ENCODE data around the gene SLC25A1.

Gene SLC25A1

GRCh38 chr22:19208287-19208847 is 29.8 kb upstream of the SLC25A1 start:
- no peak for TF ChIP-seq TOX (CRISPR knock-in tag; IDR thresholded peaks at IDR 0.05; ENCODE audit: borderline replicate concordance)
- no peak for TF ChIP-seq POU6F1 (CRISPR knock-in tag; IDR thresholded peaks at IDR 0.05; ENCODE audit: borderline replicate concordance, low read depth)
- no peak for TF ChIP-seq ZNF8 (CRISPR knock-in tag; IDR thresholded peaks at IDR 0.05)
- TF ChIP-seq RARB (CRISPR knock-in tag; IDR thresholded peaks at IDR 0.05), result no peak
- TF ChIP-seq SNAI2 (CRISPR knock-in tag; IDR thresholded peaks at IDR 0.05), result no peak
- no peak for TF ChIP-seq ZFP30 (CRISPR knock-in tag; IDR thresholded peaks at IDR 0.05)
- TF ChIP-seq CSRNP3 (CRISPR knock-in tag; IDR thresholded peaks at IDR 0.05), result no peak
- no peak for TF ChIP-seq TCF4 (CRISPR knock-in tag; IDR thresholded peaks at IDR 0.05; ENCODE audit: borderline replicate concordance)
- TF ChIP-seq ESRRG (CRISPR knock-in tag; IDR thresholded peaks at IDR 0.05), result no peak
- no peak for TF ChIP-seq ZNF70 (CRISPR knock-in tag; IDR thresholded peaks at IDR 0.05)
- TF ChIP-seq BACH2 (CRISPR knock-in tag; IDR thresholded peaks at IDR 0.05; ENCODE audit: borderline replicate concordance), result no peak
- TF ChIP-seq TSHZ2 (CRISPR knock-in tag; IDR thresholded peaks at IDR 0.05), result no peak
- TF ChIP-seq ZFP3 (CRISPR knock-in tag; IDR thresholded peaks at IDR 0.05), result no peak
- no peak for TF ChIP-seq CREB5 (CRISPR knock-in tag; IDR thresholded peaks at IDR 0.05; ENCODE audit: low read depth)
- no peak for TF ChIP-seq GLIS3 (CRISPR knock-in tag; IDR thresholded peaks at IDR 0.05)
- no peak for TF ChIP-seq ARNTL (CRISPR knock-in tag; IDR thresholded peaks at IDR 0.05; ENCODE audit: borderline replicate concordance, low read depth)
- no peak for TF ChIP-seq OSR1 (CRISPR knock-in tag; IDR thresholded peaks at IDR 0.05)
- ATAC-seq, result no peak

- ATAC-seq, result no peak
- TF ChIP-seq ZC3H10 (CRISPR knock-in tag; IDR thresholded peaks at IDR 0.05), result no peak
- TF ChIP-seq TSHZ2 (CRISPR knock-in tag; IDR thresholded peaks at IDR 0.05), result no peak
- no peak for TF ChIP-seq ZNF70 (CRISPR knock-in tag; IDR thresholded peaks at IDR 0.05)
- TF ChIP-seq ISL1 (CRISPR knock-in tag; IDR thresholded peaks at IDR 0.05), result no peak
- no peak for TF ChIP-seq ESRRG (CRISPR knock-in tag; IDR thresholded peaks at IDR 0.05)
- no peak for TF ChIP-seq OSR1 (CRISPR knock-in tag; IDR thresholded peaks at IDR 0.05)
- TF ChIP-seq CSRNP3 (CRISPR knock-in tag; IDR thresholded peaks at IDR 0.05), result no peak
- TF ChIP-seq CREB5 (CRISPR knock-in tag; IDR thresholded peaks at IDR 0.05; ENCODE audit: low read depth), result no peak
- no peak for TF ChIP-seq TCF4 (CRISPR knock-in tag; IDR thresholded peaks at IDR 0.05; ENCODE audit: borderline replicate concordance)
Measured at GRCh38 chr22:19207884-19208283, 29.3 kb upstream of the SLC25A1 start.
